ENCODE results near the gene TRPC4. TPM values are rescaled to one million over a fixed set of nuclear protein-coding genes. Genes with fewer than 3 reads are reported as not detected.

TRPC4 gene
- total RNA-seq, 1 donor from 2014 or later: 0.19 TPM

- H3K27me3 ChIP-seq (ENCODE audit: low read depth): no peaks in the 10 kb centered on the region
- H3K27ac ChIP-seq (replicated peaks): no peak overlapping the region
- H3K36me3 ChIP-seq: no peaks in the 10 kb centered on the region
Measured at GRCh38 chr13:37681281-37682032, 188.1 kb downstream of the TRPC4 start.

DNA sequence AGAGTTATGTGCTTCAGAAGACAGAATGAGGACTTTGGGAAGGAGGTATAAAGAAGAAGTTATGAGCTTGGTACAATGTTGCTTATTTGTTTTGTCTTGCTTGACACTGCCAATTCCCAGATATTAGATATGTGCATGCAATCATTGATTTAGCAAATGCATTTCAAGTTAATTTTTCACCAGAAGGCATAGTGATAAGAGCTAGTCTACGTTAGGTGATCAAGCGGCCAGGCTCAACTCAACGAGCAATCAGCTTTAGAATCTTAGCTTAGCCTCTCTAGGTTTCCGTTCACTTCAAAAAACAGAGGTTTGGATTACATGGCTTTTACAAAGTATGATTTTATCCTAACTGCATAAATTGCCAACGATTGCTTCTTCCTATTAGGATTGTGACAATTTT lies 189.4 kb downstream of the TRPC4 start:
- intact Hi-C loops (cut with micrococcal nuclease): no loop called here
- no peaks in the 10 kb centered on the region for H3K4me1 ChIP-seq
- DNase-seq: no peak
- no peaks in the 10 kb centered on the region for H3K9me3 ChIP-seq (replicated peaks)
- TF ChIP-seq, protein P1, sequence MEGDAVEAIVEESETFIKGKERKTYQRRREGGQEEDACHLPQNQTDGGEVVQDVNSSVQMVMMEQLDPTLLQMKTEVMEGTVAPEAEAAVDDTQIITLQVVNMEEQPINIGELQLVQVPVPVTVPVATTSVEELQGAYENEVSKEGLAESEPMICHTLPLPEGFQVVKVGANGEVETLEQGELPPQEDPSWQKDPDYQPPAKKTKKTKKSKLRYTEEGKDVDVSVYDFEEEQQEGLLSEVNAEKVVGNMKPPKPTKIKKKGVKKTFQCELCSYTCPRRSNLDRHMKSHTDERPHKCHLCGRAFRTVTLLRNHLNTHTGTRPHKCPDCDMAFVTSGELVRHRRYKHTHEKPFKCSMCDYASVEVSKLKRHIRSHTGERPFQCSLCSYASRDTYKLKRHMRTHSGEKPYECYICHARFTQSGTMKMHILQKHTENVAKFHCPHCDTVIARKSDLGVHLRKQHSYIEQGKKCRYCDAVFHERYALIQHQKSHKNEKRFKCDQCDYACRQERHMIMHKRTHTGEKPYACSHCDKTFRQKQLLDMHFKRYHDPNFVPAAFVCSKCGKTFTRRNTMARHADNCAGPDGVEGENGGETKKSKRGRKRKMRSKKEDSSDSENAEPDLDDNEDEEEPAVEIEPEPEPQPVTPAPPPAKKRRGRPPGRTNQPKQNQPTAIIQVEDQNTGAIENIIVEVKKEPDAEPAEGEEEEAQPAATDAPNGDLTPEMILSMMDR (IDR thresholded peaks at IDR 0.05; ENCODE audit: borderline replicate concordance): no peak
- H3K27me3 ChIP-seq (ENCODE audit: low read depth): no peaks in the 10 kb centered on the region
- H3K27ac ChIP-seq (replicated peaks): no peak overlapping the region
- no peaks in the 10 kb centered on the region for H3K36me3 ChIP-seq
- no peak overlapping the region for H3K4me3 ChIP-seq

More at GRCh38 chr13:37681281-37682032, 188.1 kb downstream of the TRPC4 start:
- Histone ChIP-seq H3K9me3 (replicated peaks) (no peaks in the 10 kb centered on the region), H3K4me1 (no peaks in the 10 kb centered on the region), H3K4me3 (no peak overlapping the region)
- TF ChIP-seq, protein P1 (IDR thresholded peaks at IDR 0.05; ENCODE audit: borderline replicate concordance): no peak
- intact Hi-C loops (cut with micrococcal nuclease): no loop called here
- DNase-seq: no peak

DNA sequence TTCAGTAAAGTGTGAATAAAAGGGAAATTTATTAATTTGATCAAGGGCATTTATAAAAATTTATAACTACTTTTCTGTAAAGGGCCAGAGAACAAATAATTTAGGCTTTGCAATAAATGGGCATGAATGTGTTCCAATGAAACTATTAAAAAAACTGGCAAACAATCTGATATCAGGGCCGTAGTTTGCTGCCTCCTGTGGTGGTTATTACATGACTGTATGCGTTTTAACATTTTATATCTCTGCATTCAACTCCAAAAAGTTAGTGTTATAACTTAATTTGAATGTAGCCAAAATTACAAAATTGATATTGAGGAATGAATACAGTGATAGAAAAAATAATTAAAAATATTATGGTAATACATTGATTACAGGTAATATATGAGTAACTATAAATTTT lies 190.5 kb downstream of the TRPC4 start:
- DNase-seq: no peak
- TF ChIP-seq, protein P1 (IDR thresholded peaks at IDR 0.05; ENCODE audit: borderline replicate concordance): no peak

DNA sequence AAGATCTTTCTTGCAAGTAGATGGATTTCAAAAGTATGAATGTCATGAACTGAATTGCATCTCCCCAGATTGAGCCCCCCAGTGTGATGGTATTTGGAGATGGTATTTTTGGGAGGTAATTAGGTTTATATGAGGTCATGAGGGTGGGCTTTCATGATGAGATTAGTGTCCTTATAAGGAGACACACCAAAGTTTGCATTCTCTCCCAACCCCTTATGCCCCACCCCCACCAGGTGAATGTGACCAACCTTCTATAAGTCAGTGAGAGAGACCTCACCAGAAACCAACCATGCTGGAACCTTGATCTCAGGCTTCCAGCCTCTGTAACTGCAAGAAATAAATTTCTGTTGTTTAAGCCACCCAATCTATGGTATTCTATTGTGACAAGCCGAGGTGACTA lies 199.7 kb downstream of the TRPC4 start:
- H3K4me3 ChIP-seq: no peak overlapping the region
- TF ChIP-seq, protein P1 (IDR thresholded peaks at IDR 0.05; ENCODE audit: borderline replicate concordance): no peak
- H3K9me3 ChIP-seq (replicated peaks): no peaks in the 10 kb centered on the region
- no peak overlapping the region for H3K27ac ChIP-seq (replicated peaks)
- no peak for DNase-seq
- no peaks in the 10 kb centered on the region for H3K36me3 ChIP-seq
- H3K4me1 ChIP-seq: no peaks in the 10 kb centered on the region
- intact Hi-C loops (cut with micrococcal nuclease): no loop called here
- no peaks in the 10 kb centered on the region for H3K27me3 ChIP-seq (ENCODE audit: low read depth)

More for the DNA sequence above, 190.5 kb downstream of the TRPC4 start:
- Histone ChIP-seq H3K27me3 (ENCODE audit: low read depth) (no peaks in the 10 kb centered on the region), H3K27ac (replicated peaks) (no peak overlapping the region), H3K4me1 (no peaks in the 10 kb centered on the region), H3K36me3 (no peaks in the 10 kb centered on the region), H3K4me3 (no peak overlapping the region), H3K9me3 (replicated peaks) (no peaks in the 10 kb centered on the region)
- intact Hi-C loops (cut with micrococcal nuclease): no loop called here

DNA sequence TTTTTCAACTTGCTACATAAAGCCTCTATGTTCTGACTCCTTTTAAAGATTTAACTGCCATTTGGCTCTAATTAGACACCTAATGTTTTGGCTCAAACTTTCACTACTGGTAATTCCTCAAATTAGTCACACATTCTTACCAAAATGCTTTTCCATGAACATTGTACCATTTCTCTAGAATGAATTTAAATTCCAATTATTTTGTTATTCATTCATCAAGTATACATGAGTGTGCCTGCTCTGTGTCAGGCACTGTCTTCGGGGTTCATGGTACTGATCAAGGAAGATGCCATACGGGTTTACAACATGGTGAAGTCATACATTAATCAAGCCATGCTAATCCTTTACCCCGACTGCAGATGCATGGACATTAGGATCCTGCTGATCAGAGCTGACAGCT lies 201.9 kb downstream of the TRPC4 start:
- DNase-seq: no peak
- Histone ChIP-seq H3K36me3 (no peaks in the 10 kb centered on the region), H3K9me3 (replicated peaks) (no peaks in the 10 kb centered on the region), H3K27ac (replicated peaks) (no peak overlapping the region), H3K4me1 (no peaks in the 10 kb centered on the region), H3K27me3 (ENCODE audit: low read depth) (no peaks in the 10 kb centered on the region), H3K4me3 (no peak overlapping the region)
- TF ChIP-seq, protein P1 (IDR thresholded peaks at IDR 0.05; ENCODE audit: borderline replicate concordance): no peak
- intact Hi-C loops (cut with micrococcal nuclease): no loop called here
